ENCODE data around the gene TNNI2. TPM values are rescaled to one million over a fixed set of nuclear protein-coding genes. Genes with fewer than 3 reads are reported as not detected.

TNNI2 gene
- total RNA-seq, 1 experiment from 2014 or later: 7.8 TPM

DNA sequence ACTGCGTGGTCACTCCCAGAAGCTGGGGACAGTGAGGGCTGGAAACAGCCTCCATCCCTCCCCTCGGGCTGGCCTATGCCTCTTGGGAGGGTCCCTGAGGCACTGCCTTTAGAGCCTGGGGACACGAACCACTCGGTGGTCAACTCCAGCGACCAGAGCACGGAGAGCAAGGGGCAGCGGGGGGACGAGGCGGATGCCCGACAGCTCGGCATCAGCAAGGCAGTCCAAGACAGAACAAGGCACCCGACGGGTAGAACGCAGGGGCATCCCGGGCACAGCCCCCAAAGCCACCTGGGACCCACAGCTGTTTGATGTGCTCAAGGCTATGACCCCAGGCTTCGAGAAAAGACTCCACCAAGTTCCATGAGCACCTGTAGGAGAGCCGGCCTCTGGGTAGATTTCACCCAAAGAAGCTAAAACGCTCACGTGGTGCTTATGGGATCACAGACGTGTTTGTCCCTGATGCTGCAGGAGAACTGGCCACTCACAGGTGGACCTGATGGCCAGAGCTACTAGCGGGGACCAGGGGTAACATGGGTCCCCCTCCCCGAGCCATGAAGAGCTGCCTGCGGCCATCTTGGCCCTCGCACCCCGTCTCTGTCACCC lies 13.6 kb downstream of the TNNI2 start:
- TF ChIP-seq EZH2 (IDR thresholded peaks at IDR 0.05; ENCODE audit: low read depth): no peak
- no peak for TF ChIP-seq CTCF (conservative IDR thresholded peaks at IDR 0.05)

DNA sequence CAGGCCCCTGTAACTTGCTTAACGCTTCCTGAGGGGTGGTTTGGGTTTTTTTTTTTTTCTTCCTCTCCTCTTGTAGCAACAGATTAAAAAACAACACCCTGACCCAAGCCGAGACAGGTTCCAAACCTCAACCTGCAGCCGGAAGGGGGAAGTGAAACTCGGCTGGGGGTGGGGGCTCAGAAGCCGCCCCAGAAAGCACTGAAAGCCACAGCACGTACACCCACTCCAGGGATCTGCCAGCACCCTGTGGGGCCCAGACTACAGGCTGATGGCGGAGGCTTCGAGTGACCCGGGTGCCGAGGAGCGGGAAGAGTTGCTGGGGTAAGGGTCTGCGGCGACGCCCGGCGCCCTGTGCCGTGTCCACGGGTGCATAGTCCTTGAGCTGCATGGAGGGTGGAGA lies 14.1 kb downstream of the TNNI2 start, which contains the start of gene LSP1:
Gene LSP1, plus strand, starts transcription at position 208 of the 400 bp plus-strand sequence. Its CDS starts 61 bp downstream, at position 269.
- DNase-seq: no peak
- Histone ChIP-seq H3F3A (ENCODE audit: insufficient read depth, low read depth) (no peaks in the 10 kb centered on the region), H3K36me3 (ENCODE audit: low read depth) (no peaks in the 10 kb centered on the region), H3K9me2 (ENCODE audit: insufficient read depth) (no peaks in the 10 kb centered on the region), H3K27ac (no peak within 1 kb of the TSS), H2AFZ (no peak within 1 kb of the TSS), H3K27me3 (ENCODE audit: insufficient read depth, low read depth) (no peaks in the 10 kb centered on the region), H3K4me3 (no peak within 1 kb of the TSS), H3K4me2 (no peak within 1 kb of the TSS), H3K79me2 (ENCODE audit: low read depth) (no peaks in the 10 kb centered on the region), H3K9me3 (ENCODE audit: insufficient read depth, low read depth) (no peaks in the 10 kb centered on the region), H4K20me1 (ENCODE audit: insufficient read depth) (no peaks in the 10 kb centered on the region), H3K4me1 (replicated peaks; ENCODE audit: insufficient read depth) (no peaks in the 10 kb centered on the region)
- intact Hi-C loops (cut with micrococcal nuclease; ENCODE audit: unreplicated experiment): no loop called here
- CTCF ChIA-PET: no interaction called here
- POLR2A ChIA-PET (ENCODE audit: unreplicated experiment): no interaction called here
- TF ChIP-seq CTCF (conservative IDR thresholded peaks at IDR 0.05) (no peak), EZH2 (IDR thresholded peaks at IDR 0.05; ENCODE audit: low read depth) (no peak)
- no TSS peak for BruUV-seq (replicated peaks)

More for the DNA sequence above, 13.6 kb downstream of the TNNI2 start:
- Histone ChIP-seq H3K9me2 (ENCODE audit: insufficient read depth) (no peaks in the 10 kb centered on the region), H3K4me3 (no peak overlapping the region), H3K79me2 (ENCODE audit: low read depth) (no peaks in the 10 kb centered on the region), H3F3A (ENCODE audit: insufficient read depth, low read depth) (no peaks in the 10 kb centered on the region), H4K20me1 (ENCODE audit: insufficient read depth) (no peaks in the 10 kb centered on the region), H3K9me3 (ENCODE audit: insufficient read depth, low read depth) (no peaks in the 10 kb centered on the region), H3K36me3 (ENCODE audit: low read depth) (no peaks in the 10 kb centered on the region), H3K27me3 (ENCODE audit: insufficient read depth, low read depth) (no peaks in the 10 kb centered on the region), H3K27ac (no peak overlapping the region), H3K4me2 (no peak overlapping the region), H2AFZ (no peak overlapping the region), H3K4me1 (replicated peaks; ENCODE audit: insufficient read depth) (no peaks in the 10 kb centered on the region)
- ChIA-PET CTCF (no interaction called here), POLR2A (ENCODE audit: unreplicated experiment) (no interaction called here)
- BruUV-seq (replicated peaks): no TSS peak
- DNase-seq: no peak
- intact Hi-C loops (cut with micrococcal nuclease; ENCODE audit: unreplicated experiment): no loop called here

DNA sequence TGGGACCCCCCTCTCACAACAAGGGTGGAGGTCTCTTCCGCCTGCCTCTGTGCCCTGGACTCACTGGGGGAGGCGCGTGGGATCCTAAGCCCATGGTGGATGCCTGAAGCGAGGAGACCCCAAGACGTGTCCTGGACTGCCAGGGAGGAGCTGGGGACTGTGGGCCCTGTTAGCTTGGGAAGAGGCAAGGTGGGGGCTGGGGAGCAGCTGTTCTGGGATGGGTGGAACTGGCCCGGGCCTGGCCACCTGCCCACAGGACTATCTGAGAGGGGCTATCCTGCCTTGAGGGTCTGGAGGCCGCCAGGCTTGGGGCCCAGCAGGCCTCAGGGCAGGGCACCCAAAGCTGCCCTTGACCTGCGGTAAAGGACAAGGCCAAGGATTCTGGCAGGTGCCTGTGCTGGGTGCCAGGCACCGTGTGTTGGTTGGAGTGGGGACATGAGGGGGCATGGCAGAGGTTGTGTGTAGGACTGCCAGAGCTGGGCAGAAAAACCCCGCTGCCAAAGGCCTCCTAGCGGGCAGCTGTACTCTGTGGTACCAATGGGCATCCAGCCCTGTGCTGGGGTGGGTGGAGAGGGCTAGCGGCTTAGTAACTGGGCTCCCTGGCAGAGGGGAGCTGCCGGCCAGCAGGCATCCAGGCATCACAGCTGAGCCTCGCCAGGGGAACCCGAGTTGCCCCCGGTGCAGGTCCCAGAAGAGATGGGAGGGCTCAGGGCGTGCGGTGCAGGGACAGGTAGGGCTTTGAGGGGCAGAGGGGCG lies 14.8 kb downstream of the TNNI2 start:
- no peak overlapping the region for H3K4me3 ChIP-seq
- TF ChIP-seq EZH2 (IDR thresholded peaks at IDR 0.05; ENCODE audit: low read depth) (no peak), CTCF (conservative IDR thresholded peaks at IDR 0.05) (no peak)
- H3K9me2 ChIP-seq (ENCODE audit: insufficient read depth): no peaks in the 10 kb centered on the region
- H3K4me2 ChIP-seq: no peak overlapping the region
- no peaks in the 10 kb centered on the region for H3K9me3 ChIP-seq (ENCODE audit: insufficient read depth, low read depth)
- no peak overlapping the region for H3K27ac ChIP-seq
- BruUV-seq (replicated peaks): no TSS peak
- H3K27me3 ChIP-seq (ENCODE audit: insufficient read depth, low read depth): no peaks in the 10 kb centered on the region
- H3K36me3 ChIP-seq (ENCODE audit: low read depth): no peaks in the 10 kb centered on the region
- H2AFZ ChIP-seq: no peak overlapping the region
- no peaks in the 10 kb centered on the region for H3K79me2 ChIP-seq (ENCODE audit: low read depth)
- POLR2A ChIA-PET (ENCODE audit: unreplicated experiment): interaction anchor here (0.6 kb wide), 1 partner anchor 39 kb away, joined by 3 read pairs; no protein-coding TSS in a partner anchor
- H3F3A ChIP-seq (ENCODE audit: insufficient read depth, low read depth): no peaks in the 10 kb centered on the region
- intact Hi-C loops (cut with micrococcal nuclease; ENCODE audit: unreplicated experiment): no loop called here
- DNase-seq: no peak
- H4K20me1 ChIP-seq (ENCODE audit: insufficient read depth): no peaks in the 10 kb centered on the region
- CTCF ChIA-PET: no interaction called here
- H3K4me1 ChIP-seq (replicated peaks; ENCODE audit: insufficient read depth): no peaks in the 10 kb centered on the region

Measured in PC-9 (cell line).